T-helper 2 cell (primary cell): ENCODE results near the gene GAS2L2.

Experiments
- DNase-seq, 5 experiments: peaks; one replicate each; pipeline versions ENCODE4 v3.0.0 to v3.0.0-alpha.2; 2012 to 2022
- total RNA-seq, 2 donors: gene quantifications; one replicate each; lab custom pipeline; 2026; lab: John Stamatoyannopoulos, UW

The GAS2L2 gene
- 0 to 0.40 reads per million in 2 donors for total RNA-seq

GRCh38 chr17:35752945-35753764 is at the start of gene GAS2L2:
Gene GAS2L2, minus strand, starts transcription at chr17:35753239. Its CDS starts 389 bp downstream, at chr17:35752850.
- no peak for DNase-seq

GRCh38 chr17:35801583-35802224 is 48.7 kb upstream of the GAS2L2 start:
- DNase-seq: peak in 1 of 5 experiments; percentile 11

GRCh38 chr17:35799942-35800341 is 46.9 kb upstream of the GAS2L2 start:
- no peak for DNase-seq

DNA sequence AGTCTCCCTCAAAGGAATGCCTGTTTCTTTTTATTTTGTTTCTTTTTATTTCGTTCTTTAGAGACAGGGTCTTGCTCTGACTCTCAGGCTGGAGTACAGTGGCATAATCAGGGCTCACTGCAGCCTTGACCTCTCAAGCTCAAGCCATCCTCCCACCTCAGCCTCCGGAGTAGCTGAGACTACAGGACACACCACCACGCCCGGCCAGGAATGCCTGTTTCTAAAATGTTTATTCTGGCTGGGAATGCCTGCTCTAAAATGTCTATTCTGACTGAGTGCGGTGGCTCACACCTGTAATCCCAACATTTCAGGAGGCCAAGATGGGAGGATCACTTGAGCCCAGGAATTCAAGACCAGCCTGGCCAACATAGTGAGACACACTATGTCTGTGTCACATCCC is 44.9 kb upstream of the GAS2L2 start:
- DNase-seq: no peak

DNA sequence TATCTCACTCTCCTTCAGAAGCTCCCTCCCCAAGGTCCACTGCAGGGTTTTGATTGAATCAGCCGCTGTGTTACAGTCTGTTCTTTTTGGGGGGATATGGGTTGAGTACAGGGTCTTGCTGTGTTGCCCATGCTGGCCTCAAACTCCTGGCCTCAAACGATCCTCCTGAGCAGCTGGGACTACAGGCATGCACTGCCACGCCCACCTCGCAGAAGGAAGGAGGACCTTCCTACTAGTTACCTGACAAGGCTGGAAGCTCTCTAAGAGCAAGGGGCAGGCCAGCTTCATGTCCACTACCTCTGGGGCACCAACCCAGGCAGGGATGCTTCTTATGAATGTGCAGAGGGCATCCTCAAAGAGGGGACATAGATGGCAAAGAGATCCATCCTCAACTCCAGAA is 44.3 kb upstream of the GAS2L2 start:
- DNase-seq: no peak

GRCh38 chr17:35796942-35797341 is 43.9 kb upstream of the GAS2L2 start:
- DNase-seq: no peak

DNA sequence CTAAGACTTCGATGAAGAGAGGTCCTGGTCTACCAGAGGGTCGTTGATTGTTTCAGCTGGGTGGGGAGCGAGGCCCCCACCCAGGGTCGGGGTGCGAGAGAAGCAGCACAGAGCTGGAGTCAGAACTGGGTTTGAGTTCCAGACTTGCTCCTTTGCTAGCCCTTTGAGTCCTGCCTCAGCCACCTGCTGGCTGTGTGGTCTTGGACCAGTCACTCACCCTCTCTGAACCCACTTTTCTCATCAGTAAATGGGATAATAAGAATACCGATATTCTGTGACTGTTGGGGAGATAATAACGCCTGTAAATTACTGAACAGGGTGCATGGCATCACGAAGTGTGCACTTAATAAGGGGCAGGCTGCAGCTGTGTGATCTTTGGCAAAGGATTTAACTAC is 42.8 kb upstream of the GAS2L2 start:
- no peak for DNase-seq

DNA sequence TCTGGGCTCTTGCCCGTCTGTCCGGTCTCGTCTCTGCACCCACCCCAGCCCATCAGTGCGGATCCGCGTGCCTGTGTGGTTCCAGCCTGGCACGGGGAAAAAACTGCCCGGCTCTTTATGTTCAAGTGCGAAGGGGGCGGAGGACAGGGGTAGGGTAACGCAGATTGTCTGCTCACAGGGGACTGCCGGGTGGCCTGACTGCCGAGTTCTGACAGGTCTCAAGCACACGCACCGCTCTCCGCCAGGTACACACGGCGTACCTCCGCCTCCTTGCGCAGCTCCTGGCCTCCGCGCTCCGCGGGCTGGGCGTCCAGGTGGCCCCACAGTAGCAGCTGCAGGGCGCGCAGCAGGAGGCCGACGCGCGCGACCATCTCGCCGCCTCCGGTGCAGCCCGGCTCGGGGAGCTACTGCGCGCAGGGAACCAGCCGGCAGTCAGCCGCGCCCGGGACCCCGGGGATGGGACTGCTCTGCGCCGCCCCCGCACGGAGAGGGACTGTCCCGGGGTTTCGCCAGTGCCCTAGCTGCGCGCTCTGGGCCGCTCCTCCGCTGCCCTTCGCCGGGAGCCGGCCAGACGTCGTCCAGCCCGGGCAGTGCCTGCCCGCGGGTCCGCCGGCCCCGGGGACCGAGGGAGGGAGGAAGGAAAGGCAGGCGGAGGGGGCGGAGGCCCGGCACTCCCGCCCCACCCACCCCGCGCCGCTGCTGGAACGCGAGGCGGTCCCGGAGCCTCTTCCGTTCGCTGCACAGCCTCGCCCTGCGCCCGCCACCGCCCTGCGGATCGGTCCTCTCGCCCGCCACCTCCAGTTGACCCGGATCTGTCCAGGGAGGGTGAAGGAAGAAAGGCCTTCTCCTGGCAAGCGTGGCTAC is 42.2 kb upstream of the GAS2L2 start, which contains the start of gene MMP28:
MMP28 (minus strand) TSS at position 635 of the 864 bp plus-strand sequence; CDS start at position 371, 264 bp downstream.
- peak in 4 of 5 experiments; percentile 10 to 44 (median 11) for DNase-seq

DNA sequence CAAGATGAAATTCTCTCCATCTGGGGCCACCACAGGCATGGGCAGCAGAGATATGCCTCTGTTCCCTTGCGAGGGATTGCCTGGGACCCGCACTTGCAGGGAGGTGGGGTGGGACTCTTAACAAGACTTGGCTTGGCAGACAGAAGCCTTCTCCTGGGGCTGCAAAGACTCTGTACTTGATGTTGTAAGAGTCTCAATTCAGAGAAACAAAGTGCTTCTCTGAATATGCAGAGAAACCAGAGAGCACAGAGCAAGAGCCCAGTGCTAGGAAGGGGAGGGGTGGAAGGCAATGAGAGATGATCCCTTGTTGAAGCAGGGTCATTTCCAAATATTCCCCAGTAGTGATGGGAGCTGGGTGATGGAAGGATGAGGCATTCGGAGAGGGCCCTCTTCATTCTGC is 40.2 kb upstream of the GAS2L2 start:
- no peak for DNase-seq

DNA sequence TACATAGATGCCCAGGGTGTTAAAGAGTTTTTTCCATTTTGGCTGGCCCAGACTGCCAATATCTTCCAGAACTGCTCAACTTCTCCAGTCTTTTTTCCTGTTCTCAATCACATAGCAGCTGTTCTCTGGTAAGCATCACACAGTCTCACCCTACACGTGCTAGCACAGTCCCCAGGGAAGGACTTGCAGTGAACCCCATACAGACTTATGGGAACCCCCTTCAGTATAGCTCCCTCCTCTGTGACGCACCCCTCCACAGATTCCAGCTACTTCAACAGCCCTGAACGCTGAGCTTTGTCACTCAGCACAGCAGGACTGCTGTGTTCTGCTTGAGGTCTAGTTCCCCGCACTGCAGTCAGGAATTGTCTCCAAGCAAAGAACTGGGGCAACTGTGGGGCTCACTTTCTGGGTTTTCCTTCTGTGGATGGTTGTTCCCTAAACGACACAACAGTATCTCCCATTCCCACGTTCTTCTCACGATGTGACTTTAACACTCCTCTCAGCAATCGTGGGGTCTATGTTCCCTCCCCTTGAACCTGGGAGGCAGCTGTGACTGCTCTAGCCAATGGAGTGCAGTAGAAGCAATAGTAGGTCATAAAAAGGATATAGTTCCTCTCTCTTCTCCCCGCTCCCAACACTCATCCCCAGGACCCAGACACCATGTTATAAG is 38.8 kb upstream of the GAS2L2 start:
- DNase-seq: no peak

DNA sequence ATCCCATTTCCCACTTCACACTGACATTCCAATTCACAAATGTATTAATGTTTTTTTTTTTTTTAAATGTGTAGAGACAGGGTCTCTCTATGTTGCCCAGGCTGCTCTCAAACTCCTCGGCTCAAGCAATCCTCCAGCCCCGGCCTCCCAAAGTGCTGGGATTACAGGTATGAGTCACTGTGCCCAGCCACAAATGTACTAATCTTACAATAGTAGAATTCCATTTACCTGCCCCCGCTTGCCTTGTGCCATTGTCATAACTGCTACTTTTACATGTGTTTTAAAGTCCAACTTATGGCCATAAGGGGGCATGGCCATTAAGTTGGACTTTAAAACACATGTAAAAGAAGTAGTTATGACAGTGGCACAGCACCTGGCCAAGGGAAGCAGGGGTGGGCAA is 37.8 kb upstream of the GAS2L2 start:
- DNase-seq: no peak

- DNase-seq: no peak
Measured at GRCh38 chr17:35788477-35789368, 35.7 kb upstream of the GAS2L2 start.

GRCh38 chr17:35786941-35787432 is 33.9 kb upstream of the GAS2L2 start:
- no peak for DNase-seq

DNA sequence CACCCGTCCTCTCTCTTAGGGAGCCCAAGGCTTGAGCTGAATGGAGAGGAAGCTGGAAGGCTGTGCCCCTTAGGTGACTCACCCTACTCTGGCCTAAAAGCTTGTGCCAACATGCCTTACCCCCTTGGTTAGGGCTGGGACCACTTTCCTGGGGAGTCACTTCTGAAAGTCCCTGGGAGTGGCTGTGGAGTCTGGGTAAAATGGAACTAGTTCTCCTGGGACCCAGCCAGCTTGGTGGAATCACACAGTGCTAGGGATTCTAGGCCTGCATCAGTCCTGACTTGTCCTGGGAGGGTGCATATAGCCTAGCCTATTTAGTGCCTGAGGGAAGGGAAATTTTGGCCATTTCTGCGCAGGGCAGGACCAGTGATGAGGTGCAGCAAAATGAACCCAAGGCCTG is 31.9 kb upstream of the GAS2L2 start:
- no peak for DNase-seq

- DNase-seq: no peak
Measured at GRCh38 chr17:35780950-35781349, 27.9 kb upstream of the GAS2L2 start.

GRCh38 chr17:35778641-35779196 is 25.7 kb upstream of the GAS2L2 start:
- no peak for DNase-seq

DNA sequence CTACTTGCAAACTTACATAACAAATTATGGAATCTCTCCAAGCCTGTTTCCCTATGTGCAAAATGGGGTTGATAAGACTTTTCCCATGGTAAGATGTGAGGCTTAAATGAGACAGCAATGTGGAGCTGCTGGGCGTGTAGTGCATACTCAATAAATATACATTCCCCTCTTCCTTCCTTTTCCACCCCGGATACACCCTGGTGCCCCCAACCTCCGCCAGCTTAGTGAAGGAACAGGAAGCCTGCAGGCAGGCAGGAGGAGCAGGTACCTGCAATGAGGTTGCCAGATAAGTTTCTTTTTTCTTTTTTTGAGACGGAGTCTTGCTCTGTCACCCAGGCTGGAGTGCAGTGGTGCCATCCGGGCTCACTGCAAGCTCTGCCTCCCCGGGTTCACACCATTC is 22.5 kb upstream of the GAS2L2 start:
- DNase-seq: no peak

- DNase-seq: no peak
Measured at GRCh38 chr17:35775039-35775438, 22.0 kb upstream of the GAS2L2 start.

DNA sequence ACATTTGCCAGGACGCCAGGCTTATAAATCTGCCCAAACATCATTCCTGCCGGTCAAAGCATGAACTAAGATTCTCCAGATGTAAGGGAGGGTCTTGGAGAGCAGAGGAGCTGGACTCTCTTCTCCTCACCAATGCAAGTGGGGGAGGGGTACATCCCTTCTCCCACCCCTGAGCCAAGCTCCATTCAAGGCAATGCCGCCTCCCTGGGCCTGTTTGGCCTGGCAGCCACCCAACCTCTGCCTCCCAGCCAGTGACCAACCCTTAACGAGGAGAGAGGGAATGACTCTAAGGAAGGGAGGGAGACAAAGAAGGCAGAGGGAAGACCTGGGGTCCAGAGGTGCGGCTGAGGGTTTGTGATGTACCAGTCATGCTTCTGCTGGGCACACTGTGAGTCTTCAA is 21.5 kb upstream of the GAS2L2 start:
- no peak for DNase-seq

GRCh38 chr17:35773679-35774425 is 20.8 kb upstream of the GAS2L2 start:
- no peak for DNase-seq
